Measurements from ENCODE around the gene PLP1.

- TF ChIP-seq CTCF (IDR thresholded peaks at IDR 0.05) (no peak), POLR2A (IDR thresholded peaks at IDR 0.05) (no peak)
Measured at GRCh38 chrX:103806862-103807474, 30.3 kb downstream of the PLP1 start.
